Measurements from ENCODE around the gene MCTP1.

DNA sequence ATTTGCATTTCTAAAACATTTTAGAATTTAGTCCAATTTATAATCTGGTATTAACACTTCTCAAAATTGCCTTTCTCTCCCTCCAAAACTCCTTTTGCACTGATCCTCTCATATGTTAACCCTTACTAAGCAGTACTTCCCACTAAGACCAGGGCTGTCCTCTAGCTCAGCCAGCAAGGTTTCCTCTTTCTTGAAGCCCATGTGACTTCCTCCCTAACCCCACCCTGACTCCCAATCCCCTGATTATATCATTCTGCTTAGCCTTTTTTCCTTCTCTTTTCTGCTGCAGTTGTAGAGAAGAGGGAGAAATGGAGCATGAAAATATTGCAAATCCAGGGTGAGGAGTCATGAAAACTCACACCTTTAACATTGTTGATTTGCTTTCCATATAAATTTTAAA is 241.7 kb downstream of the MCTP1 start:
- TF ChIP-seq, protein P1, sequence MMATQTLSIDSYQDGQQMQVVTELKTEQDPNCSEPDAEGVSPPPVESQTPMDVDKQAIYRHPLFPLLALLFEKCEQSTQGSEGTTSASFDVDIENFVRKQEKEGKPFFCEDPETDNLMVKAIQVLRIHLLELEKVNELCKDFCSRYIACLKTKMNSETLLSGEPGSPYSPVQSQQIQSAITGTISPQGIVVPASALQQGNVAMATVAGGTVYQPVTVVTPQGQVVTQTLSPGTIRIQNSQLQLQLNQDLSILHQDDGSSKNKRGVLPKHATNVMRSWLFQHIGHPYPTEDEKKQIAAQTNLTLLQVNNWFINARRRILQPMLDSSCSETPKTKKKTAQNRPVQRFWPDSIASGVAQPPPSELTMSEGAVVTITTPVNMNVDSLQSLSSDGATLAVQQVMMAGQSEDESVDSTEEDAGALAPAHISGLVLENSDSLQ (IDR thresholded peaks at IDR 0.05): no peak
- TF ChIP-seq SP1 (IDR thresholded peaks at IDR 0.05): no peak
- TF ChIP-seq FOXA1 (IDR thresholded peaks at IDR 0.05): no peak
- TF ChIP-seq NFRKB (IDR thresholded peaks at IDR 0.05): no peak
- no peak for TF ChIP-seq ELF4 (IDR thresholded peaks at IDR 0.05)
- no peak for TF ChIP-seq LEF1 (IDR thresholded peaks at IDR 0.05; ENCODE audit: borderline replicate concordance)
- no peak for TF ChIP-seq SUZ12 (IDR thresholded peaks at IDR 0.05)
- TF ChIP-seq FOXM1 (IDR thresholded peaks at IDR 0.05; ENCODE audit: borderline replicate concordance): no peak
- TF ChIP-seq BHLHE40 (IDR thresholded peaks at IDR 0.05; ENCODE audit: borderline replicate concordance): no peak
- no peak for TF ChIP-seq HDGF (IDR thresholded peaks at IDR 0.05; ENCODE audit: borderline replicate concordance)
- TF ChIP-seq ARNT (IDR thresholded peaks at IDR 0.05): no peak
